Measurements from ENCODE around the gene PRKAG2. TPM values are rescaled to one million over a fixed set of nuclear protein-coding genes. Genes with fewer than 3 reads are reported as not detected.

The PRKAG2 gene
- total RNA-seq, 2 experiments from 2014 or later = 39.3 to 42.3 TPM

DNA sequence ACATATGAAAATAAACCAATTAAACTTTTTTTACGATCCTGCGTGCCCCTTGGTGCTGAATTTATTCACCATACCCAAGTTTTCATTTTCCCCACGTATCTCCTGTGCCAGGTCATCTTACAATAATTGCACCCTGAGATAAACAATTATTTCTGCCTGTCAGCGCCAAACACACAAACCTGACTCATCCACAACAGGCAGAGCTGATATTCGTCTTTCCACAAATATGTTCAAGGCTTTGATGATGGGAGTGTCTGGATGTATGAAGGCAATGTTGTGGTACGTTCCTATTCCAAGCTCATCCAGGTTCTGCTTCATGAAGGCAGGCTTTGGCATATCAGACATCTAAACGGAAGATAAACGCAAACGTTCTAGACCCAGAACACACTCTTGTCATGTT is 311.4 kb downstream of the PRKAG2 start:
- H3K9me3 Mint-ChIP-seq = no peaks in the 10 kb centered on the region
- TF ChIP-seq, protein P1, sequence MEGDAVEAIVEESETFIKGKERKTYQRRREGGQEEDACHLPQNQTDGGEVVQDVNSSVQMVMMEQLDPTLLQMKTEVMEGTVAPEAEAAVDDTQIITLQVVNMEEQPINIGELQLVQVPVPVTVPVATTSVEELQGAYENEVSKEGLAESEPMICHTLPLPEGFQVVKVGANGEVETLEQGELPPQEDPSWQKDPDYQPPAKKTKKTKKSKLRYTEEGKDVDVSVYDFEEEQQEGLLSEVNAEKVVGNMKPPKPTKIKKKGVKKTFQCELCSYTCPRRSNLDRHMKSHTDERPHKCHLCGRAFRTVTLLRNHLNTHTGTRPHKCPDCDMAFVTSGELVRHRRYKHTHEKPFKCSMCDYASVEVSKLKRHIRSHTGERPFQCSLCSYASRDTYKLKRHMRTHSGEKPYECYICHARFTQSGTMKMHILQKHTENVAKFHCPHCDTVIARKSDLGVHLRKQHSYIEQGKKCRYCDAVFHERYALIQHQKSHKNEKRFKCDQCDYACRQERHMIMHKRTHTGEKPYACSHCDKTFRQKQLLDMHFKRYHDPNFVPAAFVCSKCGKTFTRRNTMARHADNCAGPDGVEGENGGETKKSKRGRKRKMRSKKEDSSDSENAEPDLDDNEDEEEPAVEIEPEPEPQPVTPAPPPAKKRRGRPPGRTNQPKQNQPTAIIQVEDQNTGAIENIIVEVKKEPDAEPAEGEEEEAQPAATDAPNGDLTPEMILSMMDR (IDR thresholded peaks at IDR 0.05) = no peak
- no peaks in the 10 kb centered on the region for H3K27me3 Mint-ChIP-seq
- Histone ChIP-seq H3K27ac (ENCODE audit: low read depth in 1 of 2, low read length in 2 of 2) (no peak overlapping the region), H3K36me3 (ENCODE audit: insufficient read depth, low read length) (peaks cover 28% of the 10 kb centered on the region), H3K9me3 (ENCODE audit: control insufficient read depth in 1 of 2, insufficient read depth in 1 of 2, low read length in 2 of 2) (no peaks in the 10 kb centered on the region), H3K27me3 (ENCODE audit: control insufficient read depth in 1 of 2, insufficient read depth in 2 of 2, low read length in 2 of 2) (no peaks in the 10 kb centered on the region), H3K4me1 (ENCODE audit: insufficient read depth, low read length) (peaks cover 2% of the 10 kb centered on the region), H3K4me3 (ENCODE audit: low read length) (no peak overlapping the region)
- peaks cover under 1% of the 10 kb centered on the region for H3K4me1 Mint-ChIP-seq (ENCODE audit: low read depth)
- H3K36me3 Mint-ChIP-seq (ENCODE audit: low read depth) = peaks cover 72% of the 10 kb centered on the region
- ATAC-seq (ENCODE audit: poor library complexity) (no peak), DNase-seq (no peak)
- no peak overlapping the region for H3K4me3 Mint-ChIP-seq
- CTCF ChIA-PET = no interaction called here
- POLR2A ChIA-PET = interaction anchor here (0.6 kb wide), 1 partner anchor 120 kb away, joined by 4 read pairs; no protein-coding TSS in a partner anchor
- no peak overlapping the region for H3K27ac Mint-ChIP-seq
- intact Hi-C loops (cut with DNase I, micrococcal nuclease) = no loop called here

DNA sequence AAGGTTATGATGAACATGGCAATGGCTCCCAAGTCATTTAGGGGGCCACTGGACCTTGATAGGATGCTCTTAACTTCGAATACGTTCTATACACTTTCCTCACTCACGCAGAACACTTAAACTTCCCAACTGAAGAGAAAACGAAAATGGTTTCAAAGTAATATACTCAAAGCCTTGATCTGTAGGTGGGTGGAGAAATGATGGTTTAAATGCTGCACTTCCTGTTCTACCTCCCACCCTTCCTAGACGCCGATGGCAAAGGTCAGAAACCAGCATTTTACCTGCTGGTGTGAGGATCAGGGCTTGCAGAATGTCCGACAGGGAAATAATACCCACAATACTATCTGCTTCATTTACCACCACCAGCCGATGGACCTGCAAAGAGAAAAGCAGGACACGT is 316.7 kb downstream of the PRKAG2 start:
- H3K36me3 Mint-ChIP-seq (ENCODE audit: low read depth) = peaks cover 84% of the 10 kb centered on the region
- peak overlapping the region; percentile 78 for H3K27ac Mint-ChIP-seq
- no peaks in the 10 kb centered on the region for H3K27me3 Mint-ChIP-seq
- peak in 1 of 14 experiments; percentile 29 for DNase-seq
- ChIA-PET CTCF (no interaction called here), POLR2A (interaction anchor here (1.2 kb wide), 1 partner anchor 40 kb away, joined by 5 read pairs; the partner anchor contains the start of gene RHEB)
- peak overlapping the region; percentile 45 for H3K4me3 Mint-ChIP-seq
- no peaks in the 10 kb centered on the region for H3K9me3 ChIP-seq (ENCODE audit: control insufficient read depth in 1 of 2, insufficient read depth in 1 of 2, low read length in 2 of 2)
- H3K4me1 ChIP-seq (ENCODE audit: insufficient read depth, low read length) = peaks cover 8% of the 10 kb centered on the region
- ATAC-seq (ENCODE audit: poor library complexity) = peak; percentile 26
- H3K4me1 Mint-ChIP-seq (ENCODE audit: low read depth) = peaks cover 7% of the 10 kb centered on the region
- TF ChIP-seq, protein P1 (IDR thresholded peaks at IDR 0.05) = no peak
- no peaks in the 10 kb centered on the region for H3K27me3 ChIP-seq (ENCODE audit: control insufficient read depth in 1 of 2, insufficient read depth in 2 of 2, low read length in 2 of 2)
- no peak overlapping the region for H3K4me3 ChIP-seq (ENCODE audit: low read length)
- H3K9me3 Mint-ChIP-seq = no peaks in the 10 kb centered on the region
- peak overlapping the region in 1 of 2 donors; percentile 1 for H3K27ac ChIP-seq (ENCODE audit: low read depth in 1 of 2, low read length in 2 of 2)
- intact Hi-C loops (cut with DNase I, micrococcal nuclease) = no loop called here
- peaks cover 45% of the 10 kb centered on the region for H3K36me3 ChIP-seq (ENCODE audit: insufficient read depth, low read length)

DNA sequence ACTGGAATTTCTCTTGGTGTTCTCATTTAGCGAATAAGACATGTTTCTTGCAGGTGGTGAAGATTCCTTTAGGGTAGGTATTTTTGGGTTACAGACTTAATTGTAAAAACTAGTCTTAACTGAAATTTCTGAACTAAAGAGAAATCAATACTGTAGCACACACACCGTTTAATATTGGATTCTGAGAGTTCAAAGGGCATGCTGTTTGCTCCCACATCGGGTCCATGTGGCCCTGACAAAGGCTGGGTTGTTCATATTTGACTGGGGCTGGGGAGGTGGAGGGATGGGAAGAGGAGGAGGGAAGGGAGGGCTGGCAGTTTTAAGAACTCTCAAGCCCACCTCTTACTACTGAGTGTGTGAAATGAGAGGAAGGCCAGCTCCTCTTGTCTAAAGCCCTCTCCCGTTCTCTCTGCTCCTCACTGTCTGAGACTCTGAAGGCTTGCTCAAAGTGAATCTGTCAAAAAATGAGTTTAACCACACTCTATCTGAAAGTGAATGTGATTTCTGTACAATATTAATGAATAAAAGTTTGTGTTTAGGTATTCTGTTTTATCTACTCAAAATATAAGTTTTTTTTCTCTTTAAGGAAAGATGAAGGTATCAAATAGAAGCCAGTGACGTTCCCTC is 317.2 kb downstream of the PRKAG2 start:
- H3K4me1 ChIP-seq (ENCODE audit: insufficient read depth, low read length) = peaks cover 8% of the 10 kb centered on the region
- ChIA-PET CTCF (no interaction called here), POLR2A (no interaction called here)
- peaks cover 7% of the 10 kb centered on the region for H3K4me1 Mint-ChIP-seq (ENCODE audit: low read depth)
- ATAC-seq (ENCODE audit: poor library complexity) = no peak
- H3K27me3 Mint-ChIP-seq = no peaks in the 10 kb centered on the region
- H3K4me3 Mint-ChIP-seq = no peak overlapping the region
- H3K36me3 ChIP-seq (ENCODE audit: insufficient read depth, low read length) = peaks cover 43% of the 10 kb centered on the region
- intact Hi-C loops (cut with DNase I, micrococcal nuclease) = no loop called here
- H3K27me3 ChIP-seq (ENCODE audit: control insufficient read depth in 1 of 2, insufficient read depth in 2 of 2, low read length in 2 of 2) = no peaks in the 10 kb centered on the region
- peaks cover 85% of the 10 kb centered on the region for H3K36me3 Mint-ChIP-seq (ENCODE audit: low read depth)
- no peak for DNase-seq
- TF ChIP-seq, protein P1 (IDR thresholded peaks at IDR 0.05) = no peak
- H3K4me3 ChIP-seq (ENCODE audit: low read length) = no peak overlapping the region
- H3K9me3 Mint-ChIP-seq = no peaks in the 10 kb centered on the region
- H3K9me3 ChIP-seq (ENCODE audit: control insufficient read depth in 1 of 2, insufficient read depth in 1 of 2, low read length in 2 of 2) = no peaks in the 10 kb centered on the region
- H3K27ac Mint-ChIP-seq = peak overlapping the region; percentile 78
- peak overlapping the region in 1 of 2 donors; percentile 1 for H3K27ac ChIP-seq (ENCODE audit: low read depth in 1 of 2, low read length in 2 of 2)
